B cell (primary cell): Measurements from ENCODE around the gene ZC3H18.

Source experiments
- CTCF ChIP-seq: fragments of 200-600 bp; IDR thresholded peaks from one replicate; pipeline ENCODE4 v1.8.0; 2022; ENCODE audit warnings: antibody characterized with exemption, mild to moderate bottlenecking
- EZH2 ChIP-seq: IDR thresholded peaks from 2 replicates; pipeline ENCODE4 v1.6.1; 2012; ENCODE audit warnings: borderline replicate concordance, low read depth, mild to moderate bottlenecking, moderate library complexity, low read length; ENCODE audit not compliant: insufficient read depth, poor library complexity, severe bottlenecking

GRCh38 chr16:88533381-88533917 lies 36.8 kb upstream of the ZC3H18 start:
- TF ChIP-seq CTCF, result no peak
- TF ChIP-seq EZH2, result no peak
